Type B pancreatic cell (in vitro differentiated cells): ENCODE measurements around the gene TGFBR3. TPM values are rescaled to one million over a fixed set of nuclear protein-coding genes. Genes with fewer than 3 reads are reported as not detected.
A peak's percentile ranks its signal among the peaks of the same experiment; 100 is the strongest.

ENCODE experiments used
- DNase-seq: peaks from one replicate; pipeline ENCODE4 v3.0.0; 2021; ENCODE audit warnings: mixed read lengths; ENCODE audit not compliant: unreplicated experiment; ENCODE audit errors: extremely low spot score
- H3K27ac Mint-ChIP-seq: 2 replicates; pipeline ENCODE4 v1.8.0; 2021; ENCODE audit warnings: mild to moderate bottlenecking, mixed read lengths
- H3K27me3 Mint-ChIP-seq: 2 replicates; pipeline ENCODE4 v1.8.0; 2021; ENCODE audit warnings: mixed read lengths
- H3K36me3 Mint-ChIP-seq: 2 replicates; pipeline ENCODE4 v1.8.0; 2021; ENCODE audit warnings: mixed read lengths
- H3K4me1 Mint-ChIP-seq: one replicate; pipeline ENCODE4 v1.8.0; 2021; ENCODE audit warnings: mixed read lengths; ENCODE audit not compliant: unreplicated experiment
- H3K4me3 Mint-ChIP-seq: 2 replicates; pipeline ENCODE4 v1.8.0; 2021; ENCODE audit warnings: mild to moderate bottlenecking, mixed read lengths
- H3K9me3 Mint-ChIP-seq: 2 replicates; pipeline ENCODE4 v1.8.0; 2021; ENCODE audit warnings: mixed read lengths
- total RNA-seq: library from RNA; stranded (reverse); gene quantifications from 2 replicates; pipeline ENCODE4 v1.2.1, GENCODE V29; 2021; ENCODE audit warnings: low replicate concordance
- TF ChIP-seq, protein P1 (sequence below): fragments of 200-600 bp; sonication (generic); conservative IDR thresholded peaks from 2 replicates; pipeline ENCODE4 v1.5.0; 2021; ENCODE audit warnings: antibody characterized with exemption, mild to moderate bottlenecking

Gene TGFBR3
- total RNA-seq, 1 donor from 2014 or later: 33.5 TPM

- Mint-ChIP-seq H3K27ac (no peak overlapping the region), H3K4me1 (peaks cover 9% of the 10 kb centered on the region), H3K27me3 (peaks cover 4% of the 10 kb centered on the region), H3K4me3 (no peak overlapping the region), H3K36me3 (no peaks in the 10 kb centered on the region), H3K9me3 (peaks cover 5% of the 10 kb centered on the region)
- TF ChIP-seq, protein P1, sequence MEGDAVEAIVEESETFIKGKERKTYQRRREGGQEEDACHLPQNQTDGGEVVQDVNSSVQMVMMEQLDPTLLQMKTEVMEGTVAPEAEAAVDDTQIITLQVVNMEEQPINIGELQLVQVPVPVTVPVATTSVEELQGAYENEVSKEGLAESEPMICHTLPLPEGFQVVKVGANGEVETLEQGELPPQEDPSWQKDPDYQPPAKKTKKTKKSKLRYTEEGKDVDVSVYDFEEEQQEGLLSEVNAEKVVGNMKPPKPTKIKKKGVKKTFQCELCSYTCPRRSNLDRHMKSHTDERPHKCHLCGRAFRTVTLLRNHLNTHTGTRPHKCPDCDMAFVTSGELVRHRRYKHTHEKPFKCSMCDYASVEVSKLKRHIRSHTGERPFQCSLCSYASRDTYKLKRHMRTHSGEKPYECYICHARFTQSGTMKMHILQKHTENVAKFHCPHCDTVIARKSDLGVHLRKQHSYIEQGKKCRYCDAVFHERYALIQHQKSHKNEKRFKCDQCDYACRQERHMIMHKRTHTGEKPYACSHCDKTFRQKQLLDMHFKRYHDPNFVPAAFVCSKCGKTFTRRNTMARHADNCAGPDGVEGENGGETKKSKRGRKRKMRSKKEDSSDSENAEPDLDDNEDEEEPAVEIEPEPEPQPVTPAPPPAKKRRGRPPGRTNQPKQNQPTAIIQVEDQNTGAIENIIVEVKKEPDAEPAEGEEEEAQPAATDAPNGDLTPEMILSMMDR: no peak
- no peak for DNase-seq
Measured at GRCh38 chr1:91900562-91900961, 14.6 kb upstream of the TGFBR3 start.

DNA sequence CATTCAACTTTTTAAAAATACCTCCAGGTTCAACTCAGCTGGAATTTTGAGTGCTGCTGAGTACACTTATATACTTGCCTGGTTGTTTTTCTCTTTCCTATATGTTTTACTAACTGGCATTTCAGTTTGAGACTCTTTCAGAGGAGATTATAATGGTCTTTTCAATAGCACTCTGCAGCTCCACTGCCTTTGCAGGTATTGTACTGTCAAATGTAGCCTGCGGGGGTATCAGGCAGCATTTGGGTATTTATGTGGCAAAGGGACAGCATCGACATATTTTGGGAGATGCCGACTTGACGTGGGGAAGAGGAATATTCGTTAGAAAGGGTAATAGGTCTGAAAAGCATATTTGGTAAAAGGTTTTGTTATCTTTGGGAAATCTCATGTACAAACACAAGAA, 11.1 kb upstream of the TGFBR3 start:
- Mint-ChIP-seq H3K4me3 (no peak overlapping the region), H3K27ac (no peak overlapping the region), H3K36me3 (peaks cover 6% of the 10 kb centered on the region), H3K9me3 (peaks cover 11% of the 10 kb centered on the region), H3K4me1 (peaks cover 18% of the 10 kb centered on the region), H3K27me3 (peaks cover 10% of the 10 kb centered on the region)
- no peak for DNase-seq
- TF ChIP-seq, protein P1: peak; percentile 46

DNA sequence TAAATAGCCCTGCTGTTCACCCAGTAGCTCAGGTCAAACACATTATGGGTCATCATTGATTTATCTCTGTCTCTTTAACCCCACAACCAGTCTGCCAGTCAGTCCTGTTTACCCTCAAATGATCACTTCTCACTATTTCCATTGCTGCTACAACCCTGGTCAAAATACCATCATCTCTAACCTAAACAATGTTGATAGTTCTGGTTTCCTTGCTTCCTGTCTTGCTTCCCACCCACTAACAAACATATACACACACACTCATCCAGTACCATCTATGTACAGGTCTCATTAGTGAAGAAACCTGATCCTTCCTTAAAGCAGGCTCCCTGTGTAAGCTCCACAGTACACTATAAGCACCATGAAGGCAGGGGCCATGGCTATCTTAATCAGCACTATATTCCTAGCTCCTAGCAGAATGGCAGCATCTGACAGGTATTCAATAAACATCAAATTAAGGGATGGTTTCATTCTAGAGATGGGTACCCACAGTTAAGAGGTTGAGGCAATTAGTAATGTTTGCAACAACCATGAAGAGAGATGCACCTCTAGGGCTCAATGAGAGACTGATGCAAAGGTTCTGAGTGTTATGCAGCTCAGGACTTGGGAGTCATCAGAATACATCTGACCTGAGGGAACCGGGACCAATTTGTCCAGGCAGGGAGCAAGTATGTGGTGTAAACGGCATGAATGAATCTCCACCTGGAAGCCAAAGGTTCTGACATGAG, 10.0 kb upstream of the TGFBR3 start:
- Mint-ChIP-seq H3K27ac (no peak overlapping the region), H3K4me3 (no peak overlapping the region), H3K9me3 (peaks cover 11% of the 10 kb centered on the region), H3K27me3 (peaks cover 10% of the 10 kb centered on the region), H3K4me1 (peaks cover 24% of the 10 kb centered on the region), H3K36me3 (peaks cover 6% of the 10 kb centered on the region)
- TF ChIP-seq, protein P1: no peak
- DNase-seq: no peak

DNA sequence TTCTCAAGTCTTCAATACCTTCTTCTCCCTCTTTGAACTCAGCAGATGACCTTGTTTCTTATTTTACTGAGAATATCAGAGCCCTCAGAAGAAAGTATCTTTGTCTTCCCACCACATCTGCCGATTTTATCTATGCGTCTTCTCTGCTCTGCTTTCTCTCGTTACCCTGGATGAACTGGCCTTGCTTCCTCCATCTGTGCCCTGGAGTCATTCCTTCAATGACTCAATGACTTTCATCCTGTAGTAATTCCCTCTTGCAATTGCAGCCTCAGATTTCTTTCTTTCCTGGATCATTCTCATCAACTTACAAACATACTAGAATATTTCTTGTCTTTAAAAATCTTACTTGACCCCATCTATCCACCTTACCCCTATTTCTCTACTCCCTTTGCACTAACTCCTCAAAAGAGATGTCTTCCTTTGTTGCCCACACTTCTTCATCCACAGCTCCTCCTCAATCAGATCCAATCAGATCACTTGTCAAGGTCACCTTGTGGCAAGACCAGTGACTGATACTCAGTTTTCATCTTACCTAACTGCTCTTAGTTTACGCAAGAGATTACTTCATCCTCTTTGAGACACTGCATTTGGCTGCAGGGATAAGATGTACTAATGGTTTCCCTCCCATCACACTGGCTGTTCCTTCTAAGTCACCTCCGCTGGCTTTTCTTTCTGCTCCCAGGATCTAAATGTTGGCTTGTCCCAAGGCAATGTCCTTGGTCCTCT, 8.2 kb upstream of the TGFBR3 start:
- H3K4me3 Mint-ChIP-seq: no peak overlapping the region
- peaks cover 6% of the 10 kb centered on the region for H3K36me3 Mint-ChIP-seq
- peaks cover 10% of the 10 kb centered on the region for H3K27me3 Mint-ChIP-seq
- peaks cover 29% of the 10 kb centered on the region for H3K4me1 Mint-ChIP-seq
- peaks cover 11% of the 10 kb centered on the region for H3K9me3 Mint-ChIP-seq
- H3K27ac Mint-ChIP-seq: no peak overlapping the region
- TF ChIP-seq, protein P1: no peak
- no peak for DNase-seq

DNA sequence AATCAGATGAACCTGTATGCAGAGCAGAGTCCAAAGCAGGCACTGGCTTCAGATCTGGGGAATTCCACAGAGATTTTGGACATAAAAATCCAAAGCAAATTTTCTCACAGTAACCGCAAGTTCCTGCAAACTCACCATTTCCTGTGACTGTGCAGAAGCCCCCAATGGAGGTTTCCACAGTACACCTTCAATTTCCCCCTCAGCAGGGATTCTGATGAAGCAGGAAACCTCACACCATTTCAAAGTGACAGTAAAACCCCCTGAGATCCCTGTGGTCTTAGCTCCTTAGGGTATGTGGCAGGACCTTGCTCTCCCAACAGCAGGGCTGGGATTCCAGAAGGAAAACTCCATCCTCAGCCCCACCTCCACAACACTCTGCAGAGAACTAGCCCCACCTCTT, 6.0 kb upstream of the TGFBR3 start:
- Mint-ChIP-seq H3K9me3 (peaks cover 11% of the 10 kb centered on the region), H3K4me3 (no peak overlapping the region), H3K4me1 (peaks cover 22% of the 10 kb centered on the region), H3K36me3 (peaks cover 6% of the 10 kb centered on the region), H3K27me3 (peaks cover 12% of the 10 kb centered on the region), H3K27ac (no peak overlapping the region)
- DNase-seq: no peak
- TF ChIP-seq, protein P1: no peak
